ENCODE measurements around the gene BTBD9.

The BTBD9 gene

GRCh38 chr6:38654263-38654662 lies 14.5 kb upstream of the BTBD9 start:
- no peak for DNase-seq
- no peaks in the 10 kb centered on the region for H3K9me3 ChIP-seq (ENCODE audit: control insufficient read depth, low read length)
- no peaks in the 10 kb centered on the region for H3K4me1 ChIP-seq (ENCODE audit: control insufficient read depth, insufficient read depth, low read depth, low read length)
- no peak overlapping the region for H3K18ac ChIP-seq (ENCODE audit: low read depth in 1 of 2, low read length in 2 of 2)
- H2BK15ac ChIP-seq (ENCODE audit: low read depth, poor library complexity, severe bottlenecking) = no peak overlapping the region
- H4K91ac ChIP-seq (ENCODE audit: low read length) = no peak overlapping the region
- no peak overlapping the region for H2BK5ac ChIP-seq (ENCODE audit: low read depth, low read length, poor library complexity, severe bottlenecking)
- H3K27me3 ChIP-seq (ENCODE audit: control insufficient read depth in 1 of 2, insufficient read depth in 1 of 2, low read length in 2 of 2) = no peaks in the 10 kb centered on the region
- H3K4me2 ChIP-seq (ENCODE audit: low read length, poor library complexity, severe bottlenecking) = no peak overlapping the region
- WGBS = 100% methylated on average over 2 of the region's 2 CpGs
- H3K27ac ChIP-seq (ENCODE audit: low read length, poor library complexity, severe bottlenecking) = no peak overlapping the region
- peaks cover 1% of the 10 kb centered on the region for H3K79me1 ChIP-seq (replicated peaks; ENCODE audit: low read length, poor library complexity, severe bottlenecking)
- no peak overlapping the region for H2BK120ac ChIP-seq (ENCODE audit: low read depth, low read length)
- no peak overlapping the region for H3K9ac ChIP-seq (ENCODE audit: low read length)
- H3K23ac ChIP-seq (ENCODE audit: low read length in 2 of 2) = no peak overlapping the region
- H2BK12ac ChIP-seq (ENCODE audit: low read length in 2 of 2) = no peak overlapping the region
- H2AK5ac ChIP-seq (ENCODE audit: low read length, severe bottlenecking) = no peak overlapping the region
- no peak overlapping the region for H3K4ac ChIP-seq (ENCODE audit: low read depth in 1 of 2, low read length in 2 of 2)
- H4K8ac ChIP-seq (ENCODE audit: low read length) = no peak overlapping the region
- no peak overlapping the region for H2AFZ ChIP-seq (ENCODE audit: low read depth, low read length)
- H3K36me3 ChIP-seq (ENCODE audit: control insufficient read depth in 1 of 2, insufficient read depth in 2 of 2, low read depth in 1 of 2, low read length in 2 of 2) = peaks cover 3 to 11% of the 10 kb centered on the region in 2 experiments
- H3K14ac ChIP-seq (ENCODE audit: low read length in 2 of 2) = no peak overlapping the region
- H3K4me3 ChIP-seq (ENCODE audit: insufficient read depth in 1 of 2, low read depth in 1 of 2, low read length in 2 of 2) = no peak overlapping the region

DNA sequence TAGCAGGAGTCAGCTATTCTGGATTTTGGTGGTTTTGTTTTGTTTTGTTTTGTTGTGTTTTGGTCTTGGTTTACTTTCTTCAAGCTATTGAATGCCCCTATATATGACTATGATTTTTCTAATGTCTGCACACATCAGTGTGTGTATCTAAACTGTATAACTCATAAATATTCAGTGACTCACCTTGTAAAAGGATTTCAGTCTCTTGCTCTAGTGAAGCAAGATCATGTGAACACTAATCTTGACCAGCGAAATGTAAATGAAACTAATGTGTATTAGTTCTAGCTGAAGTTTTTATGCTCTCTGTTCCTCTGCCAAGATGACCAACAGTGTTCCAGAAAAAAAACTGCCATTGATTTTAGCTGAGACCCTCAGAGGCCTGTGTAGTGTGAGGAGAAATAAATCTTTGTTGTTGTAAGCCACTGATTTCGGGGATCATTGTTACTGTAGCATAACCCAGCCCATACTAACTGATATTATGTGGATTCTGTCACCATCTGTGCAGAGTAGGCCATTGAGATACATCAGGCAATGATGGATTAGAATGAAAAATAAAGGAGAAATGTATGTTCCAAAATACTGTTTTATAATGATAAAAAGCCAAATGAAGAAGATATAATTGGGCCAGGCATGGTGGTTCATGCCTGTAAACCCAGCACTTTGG lies 11.5 kb upstream of the BTBD9 start:
- Histone ChIP-seq H3K27ac (ENCODE audit: low read length, poor library complexity, severe bottlenecking) (no peak overlapping the region), H4K91ac (ENCODE audit: low read length) (no peak overlapping the region), H3K9me3 (ENCODE audit: control insufficient read depth, low read length) (no peaks in the 10 kb centered on the region), H2AK5ac (ENCODE audit: low read length, severe bottlenecking) (no peak overlapping the region), H3K18ac (ENCODE audit: low read depth in 1 of 2, low read length in 2 of 2) (no peak overlapping the region), H2AFZ (ENCODE audit: low read depth, low read length) (no peak overlapping the region), H3K79me1 (replicated peaks; ENCODE audit: low read length, poor library complexity, severe bottlenecking) (peaks cover 1% of the 10 kb centered on the region), H3K14ac (ENCODE audit: low read length in 2 of 2) (no peak overlapping the region), H3K4ac (ENCODE audit: low read depth in 1 of 2, low read length in 2 of 2) (no peak overlapping the region), H2BK5ac (ENCODE audit: low read depth, low read length, poor library complexity, severe bottlenecking) (no peak overlapping the region), H3K4me1 (ENCODE audit: control insufficient read depth, insufficient read depth, low read depth, low read length) (no peaks in the 10 kb centered on the region), H3K4me2 (ENCODE audit: low read length, poor library complexity, severe bottlenecking) (no peak overlapping the region), H3K36me3 (ENCODE audit: control insufficient read depth in 1 of 2, insufficient read depth in 2 of 2, low read depth in 1 of 2, low read length in 2 of 2) (peaks cover 0 to 3% of the 10 kb centered on the region in 2 experiments), H3K23ac (ENCODE audit: low read length in 2 of 2) (no peak overlapping the region), H3K4me3 (ENCODE audit: insufficient read depth in 1 of 2, low read depth in 1 of 2, low read length in 2 of 2) (no peak overlapping the region), H3K27me3 (ENCODE audit: control insufficient read depth in 1 of 2, insufficient read depth in 1 of 2, low read length in 2 of 2) (no peaks in the 10 kb centered on the region), H2BK120ac (ENCODE audit: low read depth, low read length) (no peak overlapping the region), H2BK12ac (ENCODE audit: low read length in 2 of 2) (no peak overlapping the region), H4K8ac (ENCODE audit: low read length) (no peak overlapping the region), H2BK15ac (ENCODE audit: low read depth, poor library complexity, severe bottlenecking) (no peak overlapping the region), H3K9ac (ENCODE audit: low read length) (no peak overlapping the region)
- 100% methylated on average over 1 of the region's 2 CpGs for WGBS
- DNase-seq = no peak

DNA sequence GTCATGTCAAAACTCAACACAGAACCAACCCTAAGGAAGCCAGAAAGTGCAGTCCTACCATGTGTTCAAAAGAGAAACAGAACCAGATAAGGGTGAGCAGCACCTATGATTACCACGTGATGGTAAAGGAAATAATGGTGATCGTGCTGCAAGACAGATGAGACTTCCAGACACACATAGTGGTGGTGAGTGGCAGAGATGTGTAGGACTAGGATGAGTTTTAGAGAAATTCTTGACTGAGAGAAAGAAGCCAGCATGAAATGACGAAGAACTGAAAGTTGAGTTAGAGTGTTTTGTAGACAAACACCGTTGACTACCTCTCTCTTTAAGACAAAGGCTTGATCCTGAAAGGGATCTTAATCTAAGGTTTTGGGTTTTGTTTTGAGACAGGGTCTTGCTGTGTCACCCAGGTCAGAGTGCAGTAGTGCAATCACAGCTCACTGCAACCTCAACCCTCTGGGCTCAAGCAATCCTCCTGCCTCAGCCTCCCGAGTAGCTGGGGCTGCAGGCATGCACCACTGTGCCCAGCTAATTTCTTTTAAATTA lies 10.6 kb upstream of the BTBD9 start:
- no peak overlapping the region for H3K4ac ChIP-seq (ENCODE audit: low read depth in 1 of 2, low read length in 2 of 2)
- peaks cover 1% of the 10 kb centered on the region for H3K79me1 ChIP-seq (replicated peaks; ENCODE audit: low read length, poor library complexity, severe bottlenecking)
- no peak overlapping the region for H3K23ac ChIP-seq (ENCODE audit: low read length in 2 of 2)
- H3K4me2 ChIP-seq (ENCODE audit: low read length, poor library complexity, severe bottlenecking) = no peak overlapping the region
- DNase-seq = no peak
- no peaks in the 10 kb centered on the region for H3K4me1 ChIP-seq (ENCODE audit: control insufficient read depth, insufficient read depth, low read depth, low read length)
- no peak overlapping the region for H2BK5ac ChIP-seq (ENCODE audit: low read depth, low read length, poor library complexity, severe bottlenecking)
- no peak overlapping the region for H2BK12ac ChIP-seq (ENCODE audit: low read length in 2 of 2)
- no peak overlapping the region for H3K27ac ChIP-seq (ENCODE audit: low read length, poor library complexity, severe bottlenecking)
- no peak overlapping the region for H4K91ac ChIP-seq (ENCODE audit: low read length)
- no peak overlapping the region for H3K14ac ChIP-seq (ENCODE audit: low read length in 2 of 2)
- WGBS = 91% methylated on average over 5 of the region's 5 CpGs
- no peaks in the 10 kb centered on the region for H3K36me3 ChIP-seq (ENCODE audit: control insufficient read depth in 1 of 2, insufficient read depth in 2 of 2, low read depth in 1 of 2, low read length in 2 of 2)
- H2AFZ ChIP-seq (ENCODE audit: low read depth, low read length) = no peak overlapping the region
- H2BK15ac ChIP-seq (ENCODE audit: low read depth, poor library complexity, severe bottlenecking) = no peak overlapping the region
- H4K8ac ChIP-seq (ENCODE audit: low read length) = no peak overlapping the region
- H3K4me3 ChIP-seq (ENCODE audit: insufficient read depth in 1 of 2, low read depth in 1 of 2, low read length in 2 of 2) = no peak overlapping the region
- H2BK120ac ChIP-seq (ENCODE audit: low read depth, low read length) = no peak overlapping the region
- no peak overlapping the region for H2AK5ac ChIP-seq (ENCODE audit: low read length, severe bottlenecking)
- H3K9ac ChIP-seq (ENCODE audit: low read length) = no peak overlapping the region
- no peaks in the 10 kb centered on the region for H3K27me3 ChIP-seq (ENCODE audit: control insufficient read depth in 1 of 2, insufficient read depth in 1 of 2, low read length in 2 of 2)
- H3K9me3 ChIP-seq (ENCODE audit: control insufficient read depth, low read length) = no peaks in the 10 kb centered on the region
- no peak overlapping the region for H3K18ac ChIP-seq (ENCODE audit: low read depth in 1 of 2, low read length in 2 of 2)

- no peaks in the 10 kb centered on the region for H3K27me3 ChIP-seq (ENCODE audit: control insufficient read depth in 1 of 2, insufficient read depth in 1 of 2, low read length in 2 of 2)
- H4K8ac ChIP-seq (ENCODE audit: low read length) = no peak overlapping the region
Observed at GRCh38 chr6:38649744-38650143, 10.0 kb upstream of the BTBD9 start.

More at GRCh38 chr6:38649744-38650143, 10.0 kb upstream of the BTBD9 start:
- Histone ChIP-seq H3K9ac (ENCODE audit: low read length) (no peak overlapping the region), H2AK5ac (ENCODE audit: low read length, severe bottlenecking) (no peak overlapping the region), H3K4ac (ENCODE audit: low read depth in 1 of 2, low read length in 2 of 2) (no peak overlapping the region), H3K36me3 (ENCODE audit: control insufficient read depth in 1 of 2, insufficient read depth in 2 of 2, low read depth in 1 of 2, low read length in 2 of 2) (no peaks in the 10 kb centered on the region), H3K4me1 (ENCODE audit: control insufficient read depth, insufficient read depth, low read depth, low read length) (no peaks in the 10 kb centered on the region), H3K9me3 (ENCODE audit: control insufficient read depth, low read length) (no peaks in the 10 kb centered on the region), H2BK12ac (ENCODE audit: low read length in 2 of 2) (no peak overlapping the region), H3K18ac (ENCODE audit: low read depth in 1 of 2, low read length in 2 of 2) (no peak overlapping the region), H2AFZ (ENCODE audit: low read depth, low read length) (no peak overlapping the region), H3K4me2 (ENCODE audit: low read length, poor library complexity, severe bottlenecking) (no peak overlapping the region), H3K4me3 (ENCODE audit: insufficient read depth in 1 of 2, low read depth in 1 of 2, low read length in 2 of 2) (no peak overlapping the region), H3K23ac (ENCODE audit: low read length in 2 of 2) (no peak overlapping the region), H2BK120ac (ENCODE audit: low read depth, low read length) (no peak overlapping the region), H3K27ac (ENCODE audit: low read length, poor library complexity, severe bottlenecking) (no peak overlapping the region), H2BK15ac (ENCODE audit: low read depth, poor library complexity, severe bottlenecking) (no peak overlapping the region), H2BK5ac (ENCODE audit: low read depth, low read length, poor library complexity, severe bottlenecking) (no peak overlapping the region), H3K14ac (ENCODE audit: low read length in 2 of 2) (no peak overlapping the region), H4K91ac (ENCODE audit: low read length) (no peak overlapping the region), H3K79me1 (replicated peaks; ENCODE audit: low read length, poor library complexity, severe bottlenecking) (peaks cover 1% of the 10 kb centered on the region)
- whole genome bisulfite sequencing = 100% methylated on average over 2 of the region's 2 CpGs
- DNase-seq = no peak

Data from mesenchymal stem cell (in vitro differentiated cells and primary cell).